ENCODE measurements around the gene DAB2. TPM values are rescaled to one million over a fixed set of nuclear protein-coding genes. Genes with fewer than 3 reads are reported as not detected.

DAB2 gene
- total and polyA plus RNA-seq, 2 of the 8 experiments (the other 6 are each of a cell fraction or from before 2014, with no cell fraction given): 2.6 to 4.9 TPM

DNA sequence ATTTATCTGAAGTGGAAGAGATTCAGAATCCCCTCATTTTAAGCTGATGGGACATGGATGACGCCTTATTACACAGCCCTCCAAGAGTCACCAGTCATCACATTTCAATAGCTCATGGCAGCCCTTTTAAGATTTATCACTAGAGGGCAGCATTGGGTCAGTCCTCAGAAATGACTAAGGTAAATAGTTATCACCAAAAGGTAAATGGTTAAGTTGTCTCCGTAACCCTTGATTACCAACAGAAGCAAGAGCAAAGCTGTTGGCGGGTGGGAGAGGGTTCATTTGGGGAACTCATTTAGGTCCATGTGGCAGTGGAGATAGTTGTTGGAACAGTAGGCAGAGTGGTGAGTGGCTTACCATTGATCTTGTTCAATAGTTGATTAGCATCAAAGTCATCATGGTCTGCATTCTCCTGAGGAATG is 48.5 kb downstream of the DAB2 start (continued):
- no peak for TF ChIP-seq CHD7 (IDR thresholded peaks at IDR 0.05; ENCODE audit: insufficient replicate concordance, low read length)
- no peak for TF ChIP-seq ASH2L (IDR thresholded peaks at IDR 0.05; ENCODE audit: low read length)
- TF ChIP-seq CTBP2 (IDR thresholded peaks at IDR 0.05; ENCODE audit: borderline replicate concordance, insufficient read depth, insufficient read length, low read length): no peak
- no peak for TF ChIP-seq CREB1 (IDR thresholded peaks at IDR 0.05)
- no peak for TF ChIP-seq JUN (IDR thresholded peaks at IDR 0.05; ENCODE audit: low read depth, low read length)
- no peak for TF ChIP-seq SUZ12 (IDR thresholded peaks at IDR 0.05; ENCODE audit: low read length)
- no peak for TF ChIP-seq RXRA (IDR thresholded peaks at IDR 0.05; ENCODE audit: insufficient read depth, low read depth, low read length)
- no peak for TF ChIP-seq RBBP5 (IDR thresholded peaks at IDR 0.05; ENCODE audit: borderline replicate concordance, low read depth, low read length)
- TF ChIP-seq TAF7 (optimal IDR thresholded peaks at IDR 0.05; ENCODE audit: borderline replicate concordance, low read depth, low read length): no peak
- TF ChIP-seq EP300 (IDR thresholded peaks at IDR 0.05; ENCODE audit: borderline replicate concordance in 1 of 2, low read depth in 2 of 2, low read length in 2 of 2): no peak
